ENCODE data around the gene FAS. TPM values are rescaled to one million over a fixed set of nuclear protein-coding genes. Genes with fewer than 3 reads are reported as not detected.

The FAS gene
- total RNA-seq (2021) (7.6 and 8.5 TPM in 2 replicates), Bru-seq, nascent RNA (percentile 52 among the genes with signal in this experiment), BruChase-seq, experiment 1, labeled RNA remaining after a 2-hour chase (percentile 52 among the genes with signal in this experiment), BruChase-seq, experiment 2, labeled RNA remaining after a 6-hour chase (percentile 60 among the genes with signal in this experiment)
- long read RNA-seq, transcript FAS-204 (9 exons, 2,563 nt): major isoform, 8 of 9 reads
- long read RNA-seq, partial matches to known transcripts: 0 of 9 reads
- long read RNA-seq, other reads (novel, unspliced or antisense): 1 of 9 reads

GRCh38 chr10:88990384-88991160 is at the start of gene FAS:
TSS of gene FAS (plus strand) at chr10:88990798. CDS start at chr10:88990877, 79 bp downstream.
- Histone ChIP-seq H3K79me2 (ENCODE audit: low read depth) (0 out of 2 replicates have a peak, but pooled peaks cover 5% of the 10 kb centered on the region), H3K27me3 (ENCODE audit: insufficient read depth, low read depth) (no peaks in the 10 kb centered on the region), H3K4me1 (replicated peaks; ENCODE audit: insufficient read depth) (peaks cover 26% of the 10 kb centered on the region), H3K36me3 (ENCODE audit: low read depth) (no peaks in the 10 kb centered on the region), H3K27ac (peak within 1 kb of the TSS; percentile 42), H3K9me2 (ENCODE audit: insufficient read depth) (no peaks in the 10 kb centered on the region), H3F3A (ENCODE audit: insufficient read depth, low read depth) (peaks cover 12% of the 10 kb centered on the region; the same call in 1 of the 2 replicates), H2AFZ (peak within 1 kb of the TSS; percentile 87), H3K9me3 (ENCODE audit: insufficient read depth, low read depth) (no peaks in the 10 kb centered on the region), H3K4me2 (peak within 1 kb of the TSS; percentile 81), H3K4me3 (peak within 1 kb of the TSS; percentile 85), H4K20me1 (ENCODE audit: insufficient read depth) (no peaks in the 10 kb centered on the region)
- ChIA-PET CTCF (interaction anchor here (0.6 to 1.3 kb wide), 2 partner anchors 56 to 151 kb away, joined by 3 to 4 read pairs; no protein-coding TSS in a partner anchor), POLR2A (ENCODE audit: unreplicated experiment) (interaction anchor here (0.6 kb wide), 1 partner anchor 447 kb away, joined by 3 read pairs; no protein-coding TSS in a partner anchor)
- no TSS peak for BruUV-seq (replicated peaks)
- peak; percentile 67 to 71 for DNase-seq
- TF ChIP-seq, protein P1, sequence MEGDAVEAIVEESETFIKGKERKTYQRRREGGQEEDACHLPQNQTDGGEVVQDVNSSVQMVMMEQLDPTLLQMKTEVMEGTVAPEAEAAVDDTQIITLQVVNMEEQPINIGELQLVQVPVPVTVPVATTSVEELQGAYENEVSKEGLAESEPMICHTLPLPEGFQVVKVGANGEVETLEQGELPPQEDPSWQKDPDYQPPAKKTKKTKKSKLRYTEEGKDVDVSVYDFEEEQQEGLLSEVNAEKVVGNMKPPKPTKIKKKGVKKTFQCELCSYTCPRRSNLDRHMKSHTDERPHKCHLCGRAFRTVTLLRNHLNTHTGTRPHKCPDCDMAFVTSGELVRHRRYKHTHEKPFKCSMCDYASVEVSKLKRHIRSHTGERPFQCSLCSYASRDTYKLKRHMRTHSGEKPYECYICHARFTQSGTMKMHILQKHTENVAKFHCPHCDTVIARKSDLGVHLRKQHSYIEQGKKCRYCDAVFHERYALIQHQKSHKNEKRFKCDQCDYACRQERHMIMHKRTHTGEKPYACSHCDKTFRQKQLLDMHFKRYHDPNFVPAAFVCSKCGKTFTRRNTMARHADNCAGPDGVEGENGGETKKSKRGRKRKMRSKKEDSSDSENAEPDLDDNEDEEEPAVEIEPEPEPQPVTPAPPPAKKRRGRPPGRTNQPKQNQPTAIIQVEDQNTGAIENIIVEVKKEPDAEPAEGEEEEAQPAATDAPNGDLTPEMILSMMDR (conservative IDR thresholded peaks at IDR 0.05): no peak
- TF ChIP-seq EZH2 (IDR thresholded peaks at IDR 0.05; ENCODE audit: low read depth): no peak
- intact Hi-C loops (cut with micrococcal nuclease; ENCODE audit: unreplicated experiment): loop anchor here (5.0 kb wide), 2 partner anchors 42 to 153 kb away; no protein-coding TSS in a partner anchor

DNA sequence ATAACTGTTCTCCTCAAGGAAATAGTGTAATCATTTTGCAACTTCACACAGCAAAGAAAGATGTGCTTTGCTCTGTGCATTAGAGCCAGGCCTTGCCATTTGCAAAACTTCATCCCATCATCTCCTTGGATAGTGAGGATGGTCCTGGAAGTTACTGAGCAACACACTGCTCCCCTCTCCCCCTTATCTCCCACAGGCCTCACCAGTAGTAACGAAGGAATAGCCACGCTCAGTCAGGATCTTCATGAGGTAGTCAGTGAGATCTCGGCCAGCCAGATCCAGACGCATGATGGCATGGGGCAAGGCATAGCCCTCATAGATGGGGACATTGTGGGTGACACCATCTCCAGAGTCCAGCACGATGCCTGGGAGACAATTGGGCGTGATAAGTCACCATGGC is 49.6 kb upstream of the FAS start:
- no peaks in the 10 kb centered on the region for H3K9me3 ChIP-seq (ENCODE audit: insufficient read depth, low read depth)
- BruUV-seq (replicated peaks): no TSS peak
- no peaks in the 10 kb centered on the region for H3K79me2 ChIP-seq (ENCODE audit: low read depth)
- H3K9me2 ChIP-seq (ENCODE audit: insufficient read depth): no peaks in the 10 kb centered on the region
- H3K27me3 ChIP-seq (ENCODE audit: insufficient read depth, low read depth): no peaks in the 10 kb centered on the region
- no peak for TF ChIP-seq EZH2 (IDR thresholded peaks at IDR 0.05; ENCODE audit: low read depth)
- H2AFZ ChIP-seq: no peak overlapping the region
- H3K4me3 ChIP-seq: no peak overlapping the region
- H3K27ac ChIP-seq: no peak overlapping the region
- no peaks in the 10 kb centered on the region for H3F3A ChIP-seq (ENCODE audit: insufficient read depth, low read depth)
- H3K4me2 ChIP-seq: no peak overlapping the region
- no peaks in the 10 kb centered on the region for H3K36me3 ChIP-seq (ENCODE audit: low read depth)
- ChIA-PET POLR2A (ENCODE audit: unreplicated experiment) (no interaction called here), CTCF (no interaction called here)
- no peak for DNase-seq
- H4K20me1 ChIP-seq (ENCODE audit: insufficient read depth): no peaks in the 10 kb centered on the region
- H3K4me1 ChIP-seq (replicated peaks; ENCODE audit: insufficient read depth): no peaks in the 10 kb centered on the region
- intact Hi-C loops (cut with micrococcal nuclease; ENCODE audit: unreplicated experiment): no loop called here

- CTCF ChIA-PET: no interaction called here
- H3K79me2 ChIP-seq (ENCODE audit: low read depth): no peaks in the 10 kb centered on the region
- no peaks in the 10 kb centered on the region for H3K27me3 ChIP-seq (ENCODE audit: insufficient read depth, low read depth)
- no TSS peak for BruUV-seq (replicated peaks)
- H3K27ac ChIP-seq: no peak overlapping the region
- no peak overlapping the region for H3K4me2 ChIP-seq
- no peaks in the 10 kb centered on the region for H3K9me2 ChIP-seq (ENCODE audit: insufficient read depth)
- H3K4me3 ChIP-seq: no peak overlapping the region
- no peak overlapping the region for H2AFZ ChIP-seq
- POLR2A ChIA-PET (ENCODE audit: unreplicated experiment): no interaction called here
- intact Hi-C loops (cut with micrococcal nuclease; ENCODE audit: unreplicated experiment): no loop called here
- H3K9me3 ChIP-seq (ENCODE audit: insufficient read depth, low read depth): no peaks in the 10 kb centered on the region
- TF ChIP-seq EZH2 (IDR thresholded peaks at IDR 0.05; ENCODE audit: low read depth): no peak
- TF ChIP-seq, protein P1 (conservative IDR thresholded peaks at IDR 0.05): no peak
- no peaks in the 10 kb centered on the region for H3K36me3 ChIP-seq (ENCODE audit: low read depth)
- no peaks in the 10 kb centered on the region for H3K4me1 ChIP-seq (replicated peaks; ENCODE audit: insufficient read depth)
- H4K20me1 ChIP-seq (ENCODE audit: insufficient read depth): no peaks in the 10 kb centered on the region
- DNase-seq: no peak
- H3F3A ChIP-seq (ENCODE audit: insufficient read depth, low read depth): no peaks in the 10 kb centered on the region
Observed at GRCh38 chr10:88943778-88944177, 46.8 kb upstream of the FAS start.
